Posterior vena cava (tissue), 2 donors: ENCODE results near the gene GRIN2C. TPM values are rescaled to one million over a fixed set of nuclear protein-coding genes. Genes with fewer than 3 reads are reported as not detected.

Source experiments
- DNase-seq: peaks from one replicate; pipeline ENCODE4 v3.0.0-alpha.2; 2020; ENCODE audit warnings: low spot score
- intact Hi-C, 2 donors: fragments of 100-400 bp; cut with DNase I; formaldehyde crosslinking; loops; one replicate each; pipeline versions ENCODE4 v1.14.1 to v1.14.2; 2022 to 2023
- total RNA-seq, 2 donors: library from RNA; stranded (reverse); fragmentation: NEBNext Ultra II Directional; extraction: Animal tissue kit (Norgen Biotek cat#: 25700); gene quantifications; one replicate each; pipeline ENCODE4 v1.2.1, GENCODE V29; 2021
- donor health status: DM: yes; HTN: yes; CAD: no.
- donor health status: DM: yes; HTN: yes; CAD: no.

Gene GRIN2C
- total RNA-seq, 2 donors from 2014 or later: 0.38 to 0.65 TPM

DNA sequence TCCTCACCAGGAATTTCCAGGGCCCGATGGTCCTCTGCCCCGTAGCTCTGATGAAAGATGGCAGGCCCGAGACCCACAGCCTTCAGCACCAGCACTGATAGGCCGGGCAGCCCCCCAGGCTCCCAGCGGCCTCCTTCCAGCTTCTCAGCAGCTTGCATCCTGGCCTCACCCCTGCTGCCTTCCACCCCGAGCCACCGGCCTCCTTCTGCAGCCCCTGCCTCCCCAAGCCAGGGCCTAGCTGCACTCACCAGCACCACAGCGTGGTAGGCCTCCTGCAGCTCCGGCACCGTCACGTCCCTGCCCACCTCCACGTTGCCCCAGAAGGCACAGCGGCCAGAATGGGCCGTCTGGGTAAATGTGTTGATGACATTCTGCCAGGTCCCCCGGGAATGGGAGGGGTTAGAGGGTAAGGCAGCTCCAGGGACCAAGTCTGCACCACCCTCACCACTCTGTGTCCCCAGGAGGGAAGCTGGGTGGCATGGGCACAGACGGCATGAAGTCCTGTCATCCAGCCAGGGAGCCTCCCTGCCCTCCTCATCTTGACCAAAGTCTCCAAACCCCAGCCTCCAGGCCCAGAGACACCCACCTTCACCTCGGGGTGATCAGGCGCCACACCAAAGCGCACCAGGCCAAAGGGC lies 6.6 kb upstream of the GRIN2C start:
- no peak for DNase-seq
- intact Hi-C loops: no loop called here

DNA sequence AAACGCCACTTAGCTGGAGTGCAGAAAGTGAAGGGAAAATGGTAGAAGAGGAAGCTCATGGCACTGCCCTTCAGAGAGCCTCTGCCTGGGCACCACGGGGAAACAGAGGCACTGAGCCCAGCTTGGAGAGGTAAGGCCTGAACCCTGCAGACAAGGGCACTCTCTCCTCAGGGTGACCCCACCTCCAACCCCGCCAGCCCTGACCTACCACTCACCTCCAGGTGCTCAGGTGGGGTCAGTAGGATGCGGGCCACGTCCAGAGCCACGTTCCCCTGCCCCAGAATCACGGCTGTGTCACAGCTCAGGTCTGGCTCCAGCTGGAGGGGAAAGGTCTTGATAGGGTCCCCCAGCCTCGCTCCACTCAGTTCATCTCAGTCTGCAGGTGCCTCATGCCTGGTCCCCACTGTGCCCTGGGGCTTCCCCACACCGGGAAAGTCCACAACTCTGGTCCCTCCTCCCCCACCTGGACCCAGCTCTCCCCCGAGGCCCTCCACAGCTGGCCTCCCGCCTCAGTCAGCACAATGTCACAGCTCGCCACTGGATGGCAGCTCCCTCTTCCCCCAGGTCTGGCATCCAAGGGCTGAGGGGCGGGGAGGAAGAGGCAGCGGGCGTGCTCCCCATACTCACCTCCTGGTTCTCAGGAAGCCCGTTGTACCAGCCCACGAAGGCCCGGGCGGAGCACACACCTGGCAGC lies 6.0 kb upstream of the GRIN2C start:
- intact Hi-C loops: no loop called here
- DNase-seq: no peak

DNA sequence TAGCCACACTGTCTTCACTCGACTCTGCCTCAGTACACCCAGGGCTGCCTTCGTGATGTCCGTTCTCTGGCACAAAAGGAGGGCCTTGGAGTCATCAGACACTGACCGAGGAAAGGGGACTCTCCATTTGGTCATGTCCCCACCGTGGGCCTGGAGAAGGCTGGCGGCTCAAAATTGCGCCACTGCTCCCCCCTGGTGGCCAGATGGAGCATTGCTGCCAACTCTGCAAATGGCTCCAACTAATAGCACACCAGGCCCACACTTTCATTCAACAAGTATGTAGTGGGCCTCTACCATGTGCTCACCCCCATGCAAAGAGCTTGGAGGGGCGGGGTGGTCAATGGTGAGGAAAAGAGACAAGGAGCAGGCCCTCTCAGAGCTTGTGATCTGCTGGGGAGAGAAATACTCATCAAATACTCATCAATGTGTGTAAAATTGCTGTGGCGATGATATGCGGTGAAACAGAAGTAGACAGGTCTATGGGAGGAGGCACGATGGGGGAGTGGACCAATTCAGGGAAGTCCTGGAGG lies 5.2 kb upstream of the GRIN2C start:
- peak; percentile 93 for DNase-seq
- intact Hi-C loops: loop anchor here (5.0 kb wide), 3 partner anchors 63 to 123 kb away; no protein-coding TSS in a partner anchor

DNA sequence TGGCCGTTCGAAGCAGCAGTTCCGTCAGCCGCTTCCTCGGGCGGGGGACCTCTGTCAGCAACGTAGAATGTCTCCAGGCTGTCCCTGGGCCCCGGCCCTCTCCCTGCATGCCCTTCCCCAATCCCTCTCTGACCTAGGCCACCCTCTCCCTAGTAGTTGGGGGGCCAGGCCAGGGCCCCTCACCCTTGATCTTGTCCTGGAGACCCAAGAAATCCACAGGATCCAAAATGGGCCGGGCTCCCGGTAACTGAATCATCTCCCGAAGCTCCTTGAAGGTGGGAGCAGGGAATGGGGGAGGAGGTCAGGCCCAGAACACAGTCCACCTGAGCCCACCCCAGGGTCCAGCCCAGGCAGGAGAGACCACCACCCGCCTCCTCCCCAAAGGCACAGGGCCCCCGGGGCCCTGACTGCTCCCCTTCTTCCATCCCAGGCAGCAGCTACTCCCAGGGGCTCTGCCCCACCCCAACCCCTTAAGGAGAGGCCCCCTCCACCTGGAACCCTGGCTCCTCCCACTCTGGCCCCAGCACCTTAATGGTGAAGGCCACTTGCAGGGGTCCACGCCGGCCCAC lies 4.7 kb upstream of the GRIN2C start:
- intact Hi-C loops: loop anchor here (5.0 kb wide), 3 partner anchors 62 to 122 kb away; no protein-coding TSS in a partner anchor
- no peak for DNase-seq

DNA sequence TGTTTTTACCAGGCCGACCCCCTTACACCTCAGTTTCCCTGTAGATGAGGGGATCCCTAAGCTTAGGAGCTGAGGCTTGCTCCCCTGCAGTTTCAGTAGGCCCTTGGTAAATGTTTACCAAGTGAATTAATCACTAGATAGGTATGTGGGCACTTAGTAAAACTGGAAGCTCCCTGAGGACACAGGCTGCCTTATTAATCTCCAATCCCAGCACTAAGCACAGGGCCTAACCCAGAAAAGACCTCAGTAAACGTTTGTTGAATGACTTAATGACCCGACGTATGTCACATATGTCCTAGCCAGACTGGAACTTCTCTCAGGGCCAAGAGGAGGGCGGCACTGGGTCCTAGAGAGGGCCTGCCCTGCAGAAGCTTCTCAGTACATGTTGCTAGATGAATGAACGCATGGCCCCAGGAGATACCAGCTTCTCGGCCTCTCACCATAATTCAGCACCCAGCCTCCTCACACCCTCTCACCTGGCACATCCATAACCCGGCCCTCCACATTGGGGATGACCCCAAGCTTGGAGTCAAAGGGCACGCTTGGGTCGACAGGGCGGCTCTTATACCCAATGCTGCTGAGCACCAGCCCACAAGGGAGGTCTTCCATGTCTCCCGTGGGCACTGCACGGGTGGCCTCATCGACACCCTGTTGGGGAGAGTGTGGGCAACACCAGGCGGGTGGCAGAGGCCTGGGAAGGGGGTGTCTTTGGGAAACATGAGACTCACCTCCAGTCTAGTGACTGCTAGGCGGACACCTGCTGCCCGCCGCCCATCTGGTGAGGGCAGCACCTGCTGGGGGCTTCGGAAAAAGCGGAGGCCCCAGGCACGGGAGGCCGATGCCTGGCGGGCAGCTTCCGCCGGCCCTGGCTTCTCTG lies 4.0 kb upstream of the GRIN2C start:
- intact Hi-C loops: loop anchor here (1.0 to 5.0 kb wide), 4 partner anchors 61 to 121 kb away; no protein-coding TSS in a partner anchor

DNA sequence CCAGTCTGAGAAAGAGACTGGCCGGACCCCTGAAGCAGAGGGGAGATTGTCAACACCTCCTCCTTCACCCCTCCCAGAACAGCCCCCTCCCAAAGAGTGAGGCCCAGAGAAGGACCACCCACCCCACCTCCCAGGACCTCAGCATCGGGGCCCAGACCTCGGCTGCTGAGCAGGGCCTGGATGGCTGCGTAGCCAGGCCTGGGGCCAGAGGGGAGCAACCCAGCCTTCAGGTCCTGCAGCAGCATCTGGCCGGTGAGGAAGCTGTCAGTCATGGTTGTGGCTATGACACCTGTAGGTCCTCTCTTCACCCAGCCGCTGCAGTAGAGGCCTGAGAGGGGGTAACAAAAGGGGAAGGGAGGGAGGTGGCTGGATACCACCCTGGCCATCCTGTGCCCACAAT lies 3.2 kb upstream of the GRIN2C start:
- no peak for DNase-seq
- intact Hi-C loops: loop anchor here (1.0 to 5.0 kb wide), 4 partner anchors 61 to 121 kb away; no protein-coding TSS in a partner anchor

More for the DNA sequence above, 4.0 kb upstream of the GRIN2C start:
- DNase-seq: no peak

DNA sequence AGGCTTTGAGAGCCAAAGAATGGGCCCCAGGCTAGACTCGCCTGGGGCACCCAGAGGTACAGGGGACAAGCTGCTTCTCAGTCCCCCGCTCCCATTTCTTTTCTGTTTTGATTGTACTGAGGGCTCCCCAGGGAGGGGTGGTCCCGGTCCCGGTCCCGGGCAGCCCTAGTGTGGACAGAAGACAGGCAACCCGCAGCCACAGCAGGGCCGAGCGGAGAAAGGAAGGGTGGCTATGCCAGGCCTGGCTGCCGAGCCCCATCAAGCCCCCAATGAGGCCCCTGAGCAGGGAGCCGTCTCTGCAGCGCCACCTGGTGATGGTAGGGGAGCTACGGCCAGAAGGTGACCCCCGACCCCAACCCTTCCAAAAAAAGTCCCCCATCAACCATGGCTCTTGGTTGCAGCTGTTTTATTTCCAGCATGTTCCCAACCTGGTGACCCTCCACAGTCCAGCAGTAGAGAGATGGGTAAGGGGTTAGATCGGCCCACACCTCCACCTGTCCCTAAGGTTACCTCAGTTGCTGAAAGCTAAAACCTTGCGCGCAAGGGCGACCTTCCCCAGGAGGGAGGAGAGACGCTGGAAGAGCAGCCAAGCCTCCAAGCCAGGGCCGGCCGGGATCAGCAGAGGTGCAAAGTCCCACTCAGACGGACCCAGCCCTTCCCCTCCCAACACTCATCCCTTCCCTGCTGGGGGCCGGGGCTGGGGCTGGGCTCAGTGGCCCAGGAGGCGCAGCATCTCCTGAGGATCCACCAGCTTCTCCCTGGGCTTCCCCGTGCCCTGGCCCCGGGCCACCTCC lies 2.6 kb upstream of the GRIN2C start:
- DNase-seq: peak; percentile 92
- intact Hi-C loops: loop anchor here (5.0 kb wide), 3 partner anchors 60 to 120 kb away; no protein-coding TSS in a partner anchor

DNA sequence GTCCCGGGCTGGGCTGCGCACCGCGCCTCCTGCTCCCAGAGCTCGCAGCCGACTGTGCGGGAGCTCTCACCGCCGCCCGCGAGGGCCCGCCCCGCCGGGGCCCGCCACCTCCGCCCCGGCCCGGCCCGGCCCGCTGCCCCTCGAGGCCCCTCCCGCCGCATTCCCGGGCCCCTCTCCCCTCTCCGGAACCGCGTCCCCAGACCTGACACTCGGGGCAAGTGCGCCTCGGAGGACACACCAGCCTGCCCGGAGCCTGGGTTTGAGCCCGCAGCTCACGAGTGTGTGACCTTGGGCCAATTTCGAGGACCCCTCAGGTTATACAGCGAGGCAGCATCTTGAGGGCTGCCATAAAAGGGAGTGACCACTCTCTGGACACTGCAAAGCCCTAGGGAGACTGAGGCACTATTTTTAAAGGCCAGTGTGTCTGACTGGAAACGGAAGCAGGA lies 2.0 kb upstream of the GRIN2C start:
- intact Hi-C loops: loop anchor here (5.0 kb wide), 3 partner anchors 59 to 119 kb away; no protein-coding TSS in a partner anchor
- no peak for DNase-seq

DNA sequence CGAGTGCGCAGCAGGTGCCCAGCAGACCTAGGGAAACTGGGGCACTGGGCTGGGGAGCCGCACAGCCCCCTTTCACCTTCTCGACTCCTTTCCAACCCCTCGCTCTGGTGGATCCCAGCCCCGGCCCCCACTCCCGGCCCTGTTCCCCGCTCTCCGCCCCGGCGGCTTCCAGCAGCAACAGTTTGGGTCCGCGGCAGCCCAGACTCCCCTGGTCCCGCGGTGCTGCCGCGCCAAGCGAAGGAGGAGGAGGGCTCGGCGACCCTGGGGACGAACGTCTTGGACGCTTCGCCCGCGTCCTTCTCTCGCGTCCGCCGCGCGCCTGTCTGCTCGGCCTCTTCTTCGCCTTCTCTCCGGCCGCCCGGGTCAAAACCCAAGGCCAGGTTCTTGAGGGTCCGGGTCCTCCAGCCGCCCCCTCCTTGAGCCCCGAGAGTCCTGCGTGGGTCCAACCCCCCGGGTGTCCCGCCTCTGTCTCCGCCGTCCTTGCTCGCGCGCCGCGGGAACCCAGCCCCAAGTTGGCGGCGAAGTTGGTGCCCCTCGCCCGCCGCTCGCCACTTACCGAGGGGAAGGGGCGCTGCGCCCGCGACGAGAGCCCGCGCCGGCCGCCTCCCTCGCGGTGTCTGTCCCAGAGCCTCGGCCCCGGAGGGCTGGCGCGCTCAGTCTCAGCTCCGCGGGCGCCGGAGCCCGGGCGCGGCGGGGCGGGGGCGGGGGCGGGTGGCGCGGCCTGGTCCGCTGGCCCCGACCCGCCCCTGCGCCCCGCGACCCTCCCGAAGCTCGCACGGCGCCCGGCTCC lies 1.4 kb upstream of the GRIN2C start:
- no peak for DNase-seq
- intact Hi-C loops: loop anchor here (5.0 kb wide), 3 partner anchors 59 to 119 kb away; no protein-coding TSS in a partner anchor

DNA sequence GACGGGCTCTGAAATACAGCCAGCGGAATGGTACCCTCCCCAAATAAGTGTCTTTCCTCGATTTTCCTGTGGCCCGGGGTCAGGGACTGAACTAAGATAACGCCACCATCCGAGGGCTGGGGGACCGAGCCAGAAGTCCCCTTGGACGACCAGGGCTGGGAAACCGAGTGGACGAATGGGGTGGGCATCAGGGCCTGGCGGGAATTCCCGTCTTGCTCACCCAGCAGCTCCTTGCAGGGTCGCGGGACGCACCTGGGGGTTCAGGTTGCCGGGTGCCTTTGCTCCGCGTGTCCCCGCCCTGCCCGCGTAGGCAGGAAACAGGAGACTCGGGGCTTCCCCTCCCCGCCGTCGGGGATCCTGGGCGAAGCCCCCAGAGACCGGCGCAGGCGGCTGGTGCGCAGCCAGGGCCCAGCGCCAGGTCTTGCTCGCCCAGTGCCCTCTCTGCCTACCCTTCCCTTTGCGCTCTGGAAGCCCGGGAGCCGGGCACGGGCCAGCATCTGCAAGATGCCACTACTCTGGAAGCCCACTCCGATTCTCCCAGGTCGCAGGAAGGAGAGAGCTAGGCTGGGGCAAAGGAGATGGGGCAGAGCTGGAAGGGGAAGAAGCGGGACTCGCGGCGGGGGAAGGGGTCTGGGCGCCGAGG lies 665 bp upstream of the GRIN2C start:
- intact Hi-C loops: loop anchor here (5.0 kb wide), 3 partner anchors 58 to 118 kb away; no protein-coding TSS in a partner anchor
- no peak for DNase-seq

DNA sequence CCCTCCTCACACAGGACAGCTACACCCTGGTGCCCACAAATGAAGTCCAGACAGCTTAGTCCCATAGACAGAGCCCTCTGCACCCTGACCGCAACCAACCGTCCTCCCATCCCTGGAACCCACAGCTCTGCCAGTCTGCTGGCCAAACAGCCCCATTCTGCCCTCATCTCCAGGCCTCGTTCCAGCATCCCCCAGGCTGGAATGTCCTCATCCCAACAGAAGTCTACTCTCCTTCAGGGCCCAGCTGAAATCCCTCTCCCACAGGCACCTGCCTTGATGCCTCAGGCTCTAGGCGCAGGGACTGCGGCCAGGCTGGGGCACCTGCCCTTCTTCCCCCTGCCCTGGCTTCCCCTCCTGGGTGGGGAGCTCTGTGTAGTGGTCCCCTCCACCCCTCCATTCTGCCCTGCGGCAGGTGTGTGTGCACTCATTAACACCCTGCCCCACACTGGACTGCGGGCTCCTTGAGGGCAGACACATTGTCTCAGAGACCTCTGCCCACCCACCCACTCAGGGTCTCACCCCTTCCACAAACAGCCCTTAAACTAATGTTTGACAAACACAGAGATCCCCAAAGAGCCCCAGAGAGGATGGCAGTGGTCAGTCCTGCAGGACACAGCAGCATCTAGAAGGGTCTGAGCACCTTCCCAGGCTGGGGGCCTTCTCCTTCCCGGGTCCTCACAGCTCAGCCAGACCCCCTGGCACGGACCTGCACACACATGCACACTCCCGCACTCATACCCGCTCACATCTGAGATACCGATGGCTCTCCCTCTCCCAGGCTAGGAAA lies 820 bp downstream of the GRIN2C start:
- DNase-seq: no peak
- intact Hi-C loops: loop anchor here in 1 of 2 donors (10.0 kb wide), 1 partner anchor 204 kb away; no protein-coding TSS in a partner anchor

DNA sequence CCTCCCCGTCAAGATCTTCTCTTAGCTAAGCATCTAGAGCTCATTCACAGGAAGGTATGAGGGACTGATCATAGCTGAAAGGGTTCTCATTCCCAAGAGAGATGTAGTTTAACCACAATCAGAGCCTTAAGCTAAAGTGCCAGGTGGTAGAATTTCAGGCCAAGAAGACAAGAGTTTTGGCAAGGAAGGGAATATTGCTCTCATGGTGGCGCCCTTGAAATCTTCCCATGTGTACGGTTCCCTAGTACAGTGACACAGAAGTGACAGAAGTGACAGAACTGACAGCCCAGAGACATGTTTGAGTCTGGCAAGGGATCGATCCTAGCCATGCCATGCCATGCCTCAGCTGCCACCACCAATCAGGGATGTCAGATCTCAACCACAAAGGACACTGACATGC lies 2.5 kb downstream of the GRIN2C start:
- intact Hi-C loops: loop anchor here in 1 of 2 donors (10.0 kb wide), 1 partner anchor 202 kb away; no protein-coding TSS in a partner anchor

DNA sequence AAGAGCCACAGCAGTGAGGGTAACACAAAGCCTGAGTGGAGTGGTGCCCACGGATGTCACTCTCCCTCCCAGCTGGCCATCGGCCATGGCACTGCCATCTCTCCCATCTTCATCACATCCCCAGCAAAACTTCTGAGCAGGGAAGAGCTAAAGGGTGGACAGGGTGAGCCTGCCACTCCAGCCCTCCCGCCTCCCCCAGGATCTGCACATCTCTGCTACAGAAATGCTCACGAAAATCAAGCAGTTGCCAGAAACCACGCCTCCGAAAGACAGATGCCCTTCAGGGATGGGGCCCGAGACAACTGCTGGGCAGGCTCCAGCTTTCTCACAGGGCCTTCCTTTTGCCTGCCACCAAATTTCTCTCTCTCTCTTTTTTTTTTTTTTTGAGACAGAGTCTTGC lies 3.6 kb downstream of the GRIN2C start:
- intact Hi-C loops: loop anchor here in 1 of 2 donors (10.0 kb wide), 1 partner anchor 201 kb away; no protein-coding TSS in a partner anchor
- DNase-seq: no peak

More for the DNA sequence above, 2.5 kb downstream of the GRIN2C start:
- DNase-seq: no peak

DNA sequence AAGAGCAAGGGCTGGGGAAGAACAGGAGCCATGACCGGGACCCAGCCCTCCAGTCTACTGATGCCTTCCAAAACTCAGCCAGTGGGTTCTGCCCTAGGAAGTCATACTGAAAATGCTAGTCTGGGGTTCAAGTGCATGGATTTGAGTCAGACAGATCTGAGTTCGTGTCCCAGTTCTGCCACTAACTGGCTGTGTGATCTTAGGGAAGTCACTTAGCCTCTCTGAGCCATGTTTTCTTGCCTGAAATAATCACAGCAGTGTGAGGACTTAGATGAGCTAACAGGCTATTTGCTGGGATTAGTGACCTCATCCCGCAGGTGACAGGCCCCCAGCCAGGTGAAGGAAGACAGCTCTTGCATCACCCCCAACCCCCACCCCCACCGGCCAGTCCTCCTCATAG lies 4.4 kb downstream of the GRIN2C start:
- intact Hi-C loops: loop anchor here in 1 of 2 donors (10.0 kb wide), 1 partner anchor 201 kb away; no protein-coding TSS in a partner anchor
- no peak for DNase-seq

DNA sequence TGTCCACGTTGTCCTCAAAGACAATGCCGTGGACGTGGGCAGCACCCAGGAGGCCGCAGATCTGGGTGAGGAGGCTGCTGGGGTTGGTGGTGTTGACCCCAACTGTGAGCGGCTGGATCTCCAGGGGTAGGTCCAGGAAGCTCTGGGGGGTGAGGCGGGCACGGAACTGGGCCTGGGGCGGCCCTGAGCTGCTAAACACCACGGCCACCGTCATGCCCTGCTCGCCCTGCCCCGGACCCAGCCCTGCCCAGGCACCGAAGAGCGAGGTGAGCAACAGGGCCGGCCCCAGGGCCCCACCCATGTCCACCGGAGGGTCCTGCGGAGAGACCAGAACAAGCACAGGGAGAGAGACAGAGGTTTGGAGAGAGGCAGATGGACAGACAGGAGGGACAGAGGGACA lies 4.9 kb downstream of the GRIN2C start:
- DNase-seq: no peak
- intact Hi-C loops: loop anchor here in 1 of 2 donors (10.0 kb wide), 1 partner anchor 200 kb away; no protein-coding TSS in a partner anchor

DNA sequence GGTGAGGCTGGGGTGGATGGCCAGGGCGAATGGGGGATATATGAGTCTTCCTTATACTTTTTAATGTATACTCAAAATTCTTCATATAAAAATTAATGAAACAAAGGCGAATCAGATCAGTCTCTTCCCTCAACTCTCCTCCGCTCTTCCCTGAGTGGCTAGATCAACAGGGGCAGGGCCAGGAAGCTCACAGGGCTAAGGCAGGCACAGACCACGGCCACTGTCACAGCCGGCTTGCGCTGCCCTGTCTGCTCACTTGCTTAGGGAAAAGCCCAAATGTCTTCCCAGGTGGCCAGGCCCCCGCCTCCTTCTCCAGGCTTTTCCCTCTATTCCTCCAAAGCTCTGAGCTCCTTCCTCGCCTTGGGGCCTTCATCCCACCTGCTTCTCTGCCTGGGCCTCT lies 6.0 kb downstream of the GRIN2C start:
- intact Hi-C loops: loop anchor here in 1 of 2 donors (10.0 kb wide), 1 partner anchor 199 kb away; no protein-coding TSS in a partner anchor
- DNase-seq: no peak
